Prostate gland (tissue), 2 donors: Measurements from ENCODE around the gene SNX18. TPM values are rescaled to one million over a fixed set of nuclear protein-coding genes. Genes with fewer than 3 reads are reported as not detected.

Experiments used
- DNase-seq: peaks from one replicate; pipeline ENCODE4 v3.0.0-alpha.2; 2019; ENCODE audit warnings: low spot score
- H3K27ac ChIP-seq, 2 donors: fragments of 200-600 bp; sonication (generic); 2 replicates each; pipeline ENCODE4 v1.5.1; 2017 to 2019
- H3K27me3 ChIP-seq: fragments of 200-600 bp; sonication (generic); replicated peaks from 2 replicates; pipeline ENCODE4 v1.5.1; 2019; ENCODE audit not compliant: insufficient read depth
- H3K36me3 ChIP-seq, 2 donors: fragments of 200-600 bp; sonication (generic); 1 replicate in 1 of 2; 2 replicates in 1 of 2; pipeline versions ENCODE4 v1.5.1 to v1.8.1; 2017 to 2019
- H3K4me1 ChIP-seq: fragments of 200-600 bp; sonication (generic); replicated peaks from 2 replicates; pipeline ENCODE4 v1.5.1; 2019
- H3K4me3 ChIP-seq, 2 donors: fragments of 200-600 bp; sonication (generic); 2 replicates each; pipeline ENCODE4 v1.5.1; 2017 to 2019
- H3K9me3 ChIP-seq: fragments of 200-600 bp; sonication (generic); 2 replicates; pipeline ENCODE4 v1.5.1; 2017
- CTCF ChIP-seq, 4 experiments: fragments of 200-600 bp in 2 of 4; fragments of 450-650 bp in 2 of 4; sonication (generic) in 2 of 4; IDR thresholded peaks; 1 replicate in 3 of 4; 2 replicates in 1 of 4; pipeline ENCODE4 v1.5.1; 2016 to 2019; ENCODE audit warnings: antibody characterized with exemption in 4 of 4, mild to moderate bottlenecking in 2 of 4, moderate library complexity in 2 of 4
- POLR2A ChIP-seq: fragments of 450-650 bp; IDR thresholded peaks from one replicate; pipeline ENCODE4 v1.6.1; 2016; ENCODE audit warnings: antibody characterized with exemption, mild to moderate bottlenecking
- POLR2AphosphoS5 ChIP-seq: sonication (generic); formaldehyde crosslinking; IDR thresholded peaks from one replicate; pipeline ENCODE4 v1.6.1; 2017; ENCODE audit warnings: antibody characterized with exemption
- WGBS: methylation state at CpG from one replicate; pipeline ENCODE4 v1.1.5; 2018; 5-methylcytosine and 5-hydroxymethylcytosine counted together
- intact Hi-C: fragments of 100-400 bp; cut with DNase I; formaldehyde crosslinking; loops from one replicate; pipeline ENCODE4 v1.14.2; 2022
- total RNA-seq, 2 donors: library from RNA; depleted of rRNA; stranded (reverse); fragments of >200 nt; gene quantifications; one replicate each; pipeline ENCODE4 v1.1.0, GENCODE V29; 2016

SNX18 gene
- total RNA-seq, 2 donors from 2014 or later: 26.3 to 80.4 TPM

GRCh38 chr5:54567996-54568395, 50.4 kb downstream of the SNX18 start:
- 96% methylated on average over 2 of the region's 2 CpGs for WGBS
- intact Hi-C loops: no loop called here
- no peak overlapping the region for H3K27ac ChIP-seq
- H3K9me3 ChIP-seq: no peaks in the 10 kb centered on the region
- no peak overlapping the region for H3K4me3 ChIP-seq
- H3K27me3 ChIP-seq: no peaks in the 10 kb centered on the region
- H3K4me1 ChIP-seq: no peaks in the 10 kb centered on the region
- TF ChIP-seq POLR2A (no peak), CTCF (IDR thresholded peaks at IDR 0.05) (no peak), POLR2AphosphoS5 (no peak)
- no peaks in the 10 kb centered on the region for H3K36me3 ChIP-seq
- no peak for DNase-seq

GRCh38 chr5:54570916-54571315, 53.4 kb downstream of the SNX18 start:
- intact Hi-C loops: no loop called here
- WGBS: 23% methylated on average over 5 of the region's 5 CpGs
- no peak for DNase-seq
- Histone ChIP-seq H3K27ac (no peak overlapping the region), H3K9me3 (no peaks in the 10 kb centered on the region), H3K36me3 (no peaks in the 10 kb centered on the region), H3K27me3 (no peaks in the 10 kb centered on the region), H3K4me3 (no peak overlapping the region), H3K4me1 (no peaks in the 10 kb centered on the region)
- no peak for TF ChIP-seq POLR2AphosphoS5
- TF ChIP-seq POLR2A: no peak
- no peak for TF ChIP-seq CTCF (IDR thresholded peaks at IDR 0.05)

GRCh38 chr5:54571462-54571861, 53.9 kb downstream of the SNX18 start:
- H3K9me3 ChIP-seq: no peaks in the 10 kb centered on the region
- intact Hi-C loops: no loop called here
- no peaks in the 10 kb centered on the region for H3K4me1 ChIP-seq
- DNase-seq: no peak
- H3K36me3 ChIP-seq: no peaks in the 10 kb centered on the region
- no peak for TF ChIP-seq POLR2AphosphoS5
- no peak for TF ChIP-seq CTCF (IDR thresholded peaks at IDR 0.05)
- no peak for TF ChIP-seq POLR2A
- no peak overlapping the region for H3K27ac ChIP-seq
- H3K4me3 ChIP-seq: no peak overlapping the region
- WGBS: 85% methylated on average over 5 of the region's 5 CpGs
- H3K27me3 ChIP-seq: no peaks in the 10 kb centered on the region

GRCh38 chr5:54573812-54574489, 56.4 kb downstream of the SNX18 start:
- H3K4me3 ChIP-seq: no peak overlapping the region
- no peak for TF ChIP-seq CTCF (IDR thresholded peaks at IDR 0.05)
- no peak for TF ChIP-seq POLR2A
- no peak for TF ChIP-seq POLR2AphosphoS5
- H3K36me3 ChIP-seq: no peaks in the 10 kb centered on the region
- no peak overlapping the region for H3K27ac ChIP-seq
- no peaks in the 10 kb centered on the region for H3K27me3 ChIP-seq
- H3K9me3 ChIP-seq: no peaks in the 10 kb centered on the region
- H3K4me1 ChIP-seq: no peaks in the 10 kb centered on the region
- intact Hi-C loops: no loop called here
- no peak for DNase-seq
- 62% methylated on average over 4 of the region's 4 CpGs for WGBS

GRCh38 chr5:54577528-54577927, 60.0 kb downstream of the SNX18 start:
- peaks cover 4% of the 10 kb centered on the region for H3K4me1 ChIP-seq
- H3K27me3 ChIP-seq: no peaks in the 10 kb centered on the region
- no peaks in the 10 kb centered on the region for H3K9me3 ChIP-seq
- no peaks in the 10 kb centered on the region for H3K36me3 ChIP-seq
- intact Hi-C loops: no loop called here
- no peak for DNase-seq
- WGBS: 88% methylated on average over 5 of the region's 5 CpGs
- no peak overlapping the region for H3K4me3 ChIP-seq
- no peak overlapping the region for H3K27ac ChIP-seq
- TF ChIP-seq POLR2A (no peak), CTCF (IDR thresholded peaks at IDR 0.05) (no peak), POLR2AphosphoS5 (no peak)
